ENCODE results near the gene MVD. TPM values are rescaled to one million over a fixed set of nuclear protein-coding genes. Genes with fewer than 3 reads are reported as not detected.

The MVD gene
- polyA plus RNA-seq, 3 donors, result 9.0 to 17.9 (median 12.2) TPM

- no peaks in the 10 kb centered on the region for H3K27me3 Mint-ChIP-seq (ENCODE audit: low read depth in 3 of 3)
- peaks cover 71% of the 10 kb centered on the region for H4K20me1 ChIP-seq (ENCODE audit: insufficient read depth, low read length)
- H3K4me3 ChIP-seq (replicated peaks in 1 of 3; ENCODE audit: low read depth in 2 of 3, low read length in 3 of 3), result no peak overlapping the region
- H3K9me3 ChIP-seq (replicated peaks in 1 of 2; ENCODE audit: control insufficient read depth in 1 of 2, insufficient read depth in 1 of 2, low read length in 2 of 2), result no peaks in the 10 kb centered on the region
- peaks cover 21% of the 10 kb centered on the region for H3K79me2 ChIP-seq (ENCODE audit: insufficient read depth, low read length)
- H3K4me1 ChIP-seq (ENCODE audit: control insufficient read depth in 1 of 2, insufficient read depth in 2 of 2, low read length in 2 of 2), result no peaks in the 10 kb centered on the region
- H3K4me3 Mint-ChIP-seq, result no peak overlapping the region
- H3K9ac ChIP-seq (ENCODE audit: insufficient read depth, low read length, poor library complexity, severe bottlenecking), result no peak overlapping the region
- no peaks in the 10 kb centered on the region for H3K27me3 ChIP-seq (ENCODE audit: control insufficient read depth in 2 of 2, insufficient read depth in 2 of 2, low read length in 2 of 2)
- H3K27ac ChIP-seq (ENCODE audit: low read depth in 1 of 2, low read length in 2 of 2), result no peak overlapping the region
- TF ChIP-seq, protein P1, sequence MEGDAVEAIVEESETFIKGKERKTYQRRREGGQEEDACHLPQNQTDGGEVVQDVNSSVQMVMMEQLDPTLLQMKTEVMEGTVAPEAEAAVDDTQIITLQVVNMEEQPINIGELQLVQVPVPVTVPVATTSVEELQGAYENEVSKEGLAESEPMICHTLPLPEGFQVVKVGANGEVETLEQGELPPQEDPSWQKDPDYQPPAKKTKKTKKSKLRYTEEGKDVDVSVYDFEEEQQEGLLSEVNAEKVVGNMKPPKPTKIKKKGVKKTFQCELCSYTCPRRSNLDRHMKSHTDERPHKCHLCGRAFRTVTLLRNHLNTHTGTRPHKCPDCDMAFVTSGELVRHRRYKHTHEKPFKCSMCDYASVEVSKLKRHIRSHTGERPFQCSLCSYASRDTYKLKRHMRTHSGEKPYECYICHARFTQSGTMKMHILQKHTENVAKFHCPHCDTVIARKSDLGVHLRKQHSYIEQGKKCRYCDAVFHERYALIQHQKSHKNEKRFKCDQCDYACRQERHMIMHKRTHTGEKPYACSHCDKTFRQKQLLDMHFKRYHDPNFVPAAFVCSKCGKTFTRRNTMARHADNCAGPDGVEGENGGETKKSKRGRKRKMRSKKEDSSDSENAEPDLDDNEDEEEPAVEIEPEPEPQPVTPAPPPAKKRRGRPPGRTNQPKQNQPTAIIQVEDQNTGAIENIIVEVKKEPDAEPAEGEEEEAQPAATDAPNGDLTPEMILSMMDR (IDR thresholded peaks at IDR 0.05), result no peak
- H3K36me3 ChIP-seq (replicated peaks in 1 of 2; ENCODE audit: control insufficient read depth in 1 of 2, insufficient read depth in 2 of 2, low read length in 2 of 2), result peaks cover 77 to 92% of the 10 kb centered on the region in 2 donors
- DNase-seq, result no peak
- intact Hi-C loops (cut with micrococcal nuclease), result no loop called here
- WGBS (ENCODE audit: insufficient coverage), result 98% methylated on average over 19 of the region's 19 CpGs
- H3K27ac Mint-ChIP-seq, result peak overlapping the region in 1 of 7 donors; percentile 37
- H2AFZ ChIP-seq (ENCODE audit: insufficient read depth, low read depth, low read length, poor library complexity, severe bottlenecking), result no peak overlapping the region
- peaks cover 72 to 88% of the 10 kb centered on the region in 2 donors for H3K36me3 Mint-ChIP-seq
- H3K9me3 Mint-ChIP-seq, result no peaks in the 10 kb centered on the region
- H3K4me1 Mint-ChIP-seq, result no peaks in the 10 kb centered on the region
- H3K4me2 ChIP-seq (replicated peaks; ENCODE audit: extremely low read depth, low read length, poor library complexity, severe bottlenecking), result no peak overlapping the region
Observed at GRCh38 chr16:88618956-88619667, 43.8 kb downstream of the MVD start.

DNA sequence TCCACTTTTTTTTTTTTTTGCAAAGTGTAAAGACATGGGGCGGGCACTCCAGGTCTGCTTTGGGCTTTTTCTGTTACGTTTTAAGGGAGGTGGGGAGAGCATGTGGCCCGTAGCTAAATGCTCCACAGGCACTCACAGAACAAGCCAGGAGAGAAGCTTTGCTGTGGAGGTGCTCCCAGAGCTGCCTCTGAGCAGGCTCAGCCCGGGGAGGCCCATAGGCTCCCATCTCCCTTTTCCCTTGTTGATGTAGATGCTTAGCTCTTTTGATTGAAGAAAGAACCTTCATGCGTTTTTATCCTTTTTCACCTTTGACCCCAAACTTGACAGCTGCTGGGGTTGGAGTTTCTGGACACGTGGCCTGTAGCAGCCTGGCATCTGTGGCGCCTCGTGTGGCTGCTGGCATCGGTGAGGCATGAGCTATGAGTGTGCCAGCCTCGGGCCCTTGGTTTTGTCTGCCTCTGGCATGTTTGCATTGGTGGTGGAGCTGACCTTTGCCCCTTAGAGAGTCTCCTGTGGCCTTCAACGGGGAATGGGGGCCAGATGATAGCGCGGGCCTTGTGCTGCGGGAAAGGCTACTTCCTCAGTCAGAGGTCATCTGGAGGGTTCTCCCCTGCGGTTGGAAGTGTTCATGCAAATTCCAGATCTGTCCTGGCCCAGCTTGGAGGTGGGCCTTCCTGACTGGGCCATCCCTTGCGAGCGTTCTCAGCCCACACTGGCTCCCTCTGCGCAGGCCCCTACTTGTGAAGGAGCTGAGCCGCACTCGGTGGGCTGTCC, 44.5 kb downstream of the MVD start:
- Histone ChIP-seq H3K4me3 (replicated peaks in 1 of 3; ENCODE audit: low read depth in 2 of 3, low read length in 3 of 3) (no peak overlapping the region), H3K9me3 (replicated peaks in 1 of 2; ENCODE audit: control insufficient read depth in 1 of 2, insufficient read depth in 1 of 2, low read length in 2 of 2) (no peaks in the 10 kb centered on the region), H3K27ac (ENCODE audit: low read depth in 1 of 2, low read length in 2 of 2) (no peak overlapping the region), H3K36me3 (replicated peaks in 1 of 2; ENCODE audit: control insufficient read depth in 1 of 2, insufficient read depth in 2 of 2, low read length in 2 of 2) (peaks cover 76 to 92% of the 10 kb centered on the region in 2 donors), H2AFZ (ENCODE audit: insufficient read depth, low read depth, low read length, poor library complexity, severe bottlenecking) (no peak overlapping the region), H3K79me2 (ENCODE audit: insufficient read depth, low read length) (peaks cover 26% of the 10 kb centered on the region), H3K4me2 (replicated peaks; ENCODE audit: extremely low read depth, low read length, poor library complexity, severe bottlenecking) (no peak overlapping the region), H3K4me1 (ENCODE audit: control insufficient read depth in 1 of 2, insufficient read depth in 2 of 2, low read length in 2 of 2) (no peaks in the 10 kb centered on the region), H3K27me3 (ENCODE audit: control insufficient read depth in 2 of 2, insufficient read depth in 2 of 2, low read length in 2 of 2) (no peaks in the 10 kb centered on the region), H3K9ac (ENCODE audit: insufficient read depth, low read length, poor library complexity, severe bottlenecking) (no peak overlapping the region), H4K20me1 (ENCODE audit: insufficient read depth, low read length) (peaks cover 78% of the 10 kb centered on the region)
- DNase-seq, result no peak
- 95% methylated on average over 16 of the region's 20 CpGs for WGBS (ENCODE audit: insufficient coverage)
- intact Hi-C loops (cut with micrococcal nuclease), result no loop called here
- H3K9me3 Mint-ChIP-seq, result no peaks in the 10 kb centered on the region
- H3K4me3 Mint-ChIP-seq, result no peak overlapping the region
- H3K4me1 Mint-ChIP-seq, result no peaks in the 10 kb centered on the region
- H3K27ac Mint-ChIP-seq, result peak overlapping the region in 5 of 7 donors; percentile 33 to 73 (median 54)
- H3K27me3 Mint-ChIP-seq (ENCODE audit: low read depth in 3 of 3), result no peaks in the 10 kb centered on the region
- H3K36me3 Mint-ChIP-seq, result peaks cover 72 to 88% of the 10 kb centered on the region in 2 donors
- TF ChIP-seq, protein P1 (IDR thresholded peaks at IDR 0.05), result no peak

All from CD14-positive monocyte (primary cell).